ENCODE results near the gene REXO1. TPM values are rescaled to one million over a fixed set of nuclear protein-coding genes. Genes with fewer than 3 reads are reported as not detected.
A peak's percentile ranks its signal among the peaks of the same experiment; 100 is the strongest.

The REXO1 gene
- total and polyA plus RNA-seq, 9 of the 15 experiments (the other 6 are each of a cell fraction or from before 2014, with no cell fraction given), result 0.04 to 63.3 (median 15.8) TPM

GRCh38 chr19:1825909-1826556, 22.2 kb downstream of the REXO1 start (continued):
- TF ChIP-seq MBD1 (CRISPR knock-in tag; IDR thresholded peaks at IDR 0.05) (no peak), NKRF (IDR thresholded peaks at IDR 0.05; ENCODE audit: borderline replicate concordance) (peak; percentile 52; the same call in 1 of the 2 replicates), KLF13 (tag; IDR thresholded peaks at IDR 0.05; ENCODE audit: borderline replicate concordance, low read depth) (no peak), TRIM24 (IDR thresholded peaks at IDR 0.05) (peak in 1 of 2 experiments; percentile 22; a peak in 2 of 4 replicates), MAZ (CRISPR knock-in tag; conservative IDR thresholded peaks at IDR 0.05 in 1 of 2, IDR thresholded peaks at IDR 0.05 in 1 of 2) (peak; percentile 43 to 73; a peak in 2 of 4 replicates), MLX (CRISPR knock-in tag; conservative IDR thresholded peaks at IDR 0.05) (no peak), SMARCA5 (IDR thresholded peaks at IDR 0.05) (peak; percentile 51; the same call in 1 of the 2 replicates), CTCFL (IDR thresholded peaks at IDR 0.05; ENCODE audit: borderline replicate concordance, insufficient read depth, low read depth, low read length, poor library complexity, severe bottlenecking) (peak; percentile 72), C11orf30 (IDR thresholded peaks at IDR 0.05; ENCODE audit: low read depth) (no peak), MTA2 (IDR thresholded peaks at IDR 0.05; ENCODE audit: low read depth) (peak; percentile 59; the same call in 1 of the 2 replicates), NFRKB (IDR thresholded peaks at IDR 0.05; ENCODE audit: low read depth) (0 out of 2 replicates have a peak, but pooled peaks have one; percentile 46), SMARCA4 (IDR thresholded peaks at IDR 0.05) (peak; percentile 57; the same call in 1 of the 2 replicates), HOXB6 (CRISPR knock-in tag; IDR thresholded peaks at IDR 0.05; ENCODE audit: borderline replicate concordance) (no peak), CBFA2T3 (IDR thresholded peaks at IDR 0.05) (no peak), MYC (IDR thresholded peaks at IDR 0.05; ENCODE audit: low read depth, low read length) (peak; percentile 62), MYC (CRISPR knock-in tag; IDR thresholded peaks at IDR 0.05; ENCODE audit: borderline replicate concordance, low read depth) (no peak), ATF4 (CRISPR knock-in tag; IDR thresholded peaks at IDR 0.05) (no peak), NCOA1 (IDR thresholded peaks at IDR 0.05; ENCODE audit: low read depth) (no peak), CC2D1A (IDR thresholded peaks at IDR 0.05) (peak; percentile 82), MXI1 (IDR thresholded peaks at IDR 0.05; ENCODE audit: low read depth, low read length) (0 out of 2 replicates have a peak, but pooled peaks have one; percentile 24)

All from K562 (cell line).